BE2C (cell line): ENCODE results near the gene EVA1A.

Experiments
- DNase-seq: peaks from one replicate; pipeline ENCODE4 v3.0.0-alpha.2; 2020
- H3K27me3 ChIP-seq: fragments of 250-450 bp; sonication (Bioruptor Pico); 2 replicates; pipeline ENCODE4 v1.5.1; 2020; ENCODE audit warnings: mild to moderate bottlenecking
- H3K36me3 ChIP-seq: fragments of 250-450 bp; sonication (Bioruptor Pico); 2 replicates; pipeline ENCODE4 v1.5.1; 2020; ENCODE audit warnings: mild to moderate bottlenecking
- H3K4me1 ChIP-seq: fragments of 250-450 bp; sonication (Bioruptor Pico); 2 replicates; pipeline ENCODE4 v1.5.1; 2020
- H3K4me3 ChIP-seq: 2 replicates; pipeline ENCODE4 v1.5.1; 2011; ENCODE audit warnings: low read depth, low read length
- H3K9me3 ChIP-seq: fragments of 250-450 bp; sonication (Bioruptor Pico); 2 replicates; pipeline ENCODE4 v1.5.1; 2020
- TF ChIP-seq, protein P1 (sequence below): IDR thresholded peaks from 2 replicates; pipeline ENCODE4 v1.5.1; 2012; ENCODE audit warnings: mild to moderate bottlenecking, low read depth, low read length

EVA1A gene

DNA sequence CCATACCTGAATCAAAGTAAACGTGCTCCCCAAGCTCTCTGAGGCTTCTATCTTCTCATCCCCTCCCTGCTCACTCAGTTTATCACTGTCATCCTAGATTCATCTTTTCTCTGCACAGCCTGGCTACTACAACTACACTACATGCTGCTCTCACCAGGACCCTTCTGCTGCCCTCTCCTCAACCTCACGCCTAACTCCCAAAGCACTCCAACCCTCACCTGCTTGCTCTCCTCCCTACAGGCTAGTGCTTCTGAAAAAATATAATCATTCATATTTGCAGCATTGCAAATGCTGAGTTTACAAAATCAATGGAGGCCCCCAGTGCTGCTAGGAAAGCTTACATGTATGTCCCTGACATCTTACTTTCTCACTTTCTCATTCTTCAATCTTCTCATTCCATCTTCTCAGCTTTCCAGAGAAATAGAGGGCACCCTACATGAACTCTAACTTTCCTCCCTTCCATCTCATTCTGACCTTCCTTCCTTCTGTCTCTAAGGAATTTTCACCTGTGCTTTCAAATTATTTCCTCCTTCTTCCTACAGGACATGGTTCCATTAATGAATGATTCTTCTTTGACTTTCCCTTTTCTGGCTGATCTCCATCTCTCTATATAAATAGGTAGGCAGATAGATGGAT is 36.3 kb downstream of the EVA1A start:
- Histone ChIP-seq H3K4me1 (no peaks in the 10 kb centered on the region), H3K9me3 (no peaks in the 10 kb centered on the region), H3K36me3 (no peaks in the 10 kb centered on the region), H3K27me3 (no peaks in the 10 kb centered on the region), H3K4me3 (no peak overlapping the region)
- DNase-seq, result no peak
- TF ChIP-seq, protein P1, sequence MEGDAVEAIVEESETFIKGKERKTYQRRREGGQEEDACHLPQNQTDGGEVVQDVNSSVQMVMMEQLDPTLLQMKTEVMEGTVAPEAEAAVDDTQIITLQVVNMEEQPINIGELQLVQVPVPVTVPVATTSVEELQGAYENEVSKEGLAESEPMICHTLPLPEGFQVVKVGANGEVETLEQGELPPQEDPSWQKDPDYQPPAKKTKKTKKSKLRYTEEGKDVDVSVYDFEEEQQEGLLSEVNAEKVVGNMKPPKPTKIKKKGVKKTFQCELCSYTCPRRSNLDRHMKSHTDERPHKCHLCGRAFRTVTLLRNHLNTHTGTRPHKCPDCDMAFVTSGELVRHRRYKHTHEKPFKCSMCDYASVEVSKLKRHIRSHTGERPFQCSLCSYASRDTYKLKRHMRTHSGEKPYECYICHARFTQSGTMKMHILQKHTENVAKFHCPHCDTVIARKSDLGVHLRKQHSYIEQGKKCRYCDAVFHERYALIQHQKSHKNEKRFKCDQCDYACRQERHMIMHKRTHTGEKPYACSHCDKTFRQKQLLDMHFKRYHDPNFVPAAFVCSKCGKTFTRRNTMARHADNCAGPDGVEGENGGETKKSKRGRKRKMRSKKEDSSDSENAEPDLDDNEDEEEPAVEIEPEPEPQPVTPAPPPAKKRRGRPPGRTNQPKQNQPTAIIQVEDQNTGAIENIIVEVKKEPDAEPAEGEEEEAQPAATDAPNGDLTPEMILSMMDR, result no peak

DNA sequence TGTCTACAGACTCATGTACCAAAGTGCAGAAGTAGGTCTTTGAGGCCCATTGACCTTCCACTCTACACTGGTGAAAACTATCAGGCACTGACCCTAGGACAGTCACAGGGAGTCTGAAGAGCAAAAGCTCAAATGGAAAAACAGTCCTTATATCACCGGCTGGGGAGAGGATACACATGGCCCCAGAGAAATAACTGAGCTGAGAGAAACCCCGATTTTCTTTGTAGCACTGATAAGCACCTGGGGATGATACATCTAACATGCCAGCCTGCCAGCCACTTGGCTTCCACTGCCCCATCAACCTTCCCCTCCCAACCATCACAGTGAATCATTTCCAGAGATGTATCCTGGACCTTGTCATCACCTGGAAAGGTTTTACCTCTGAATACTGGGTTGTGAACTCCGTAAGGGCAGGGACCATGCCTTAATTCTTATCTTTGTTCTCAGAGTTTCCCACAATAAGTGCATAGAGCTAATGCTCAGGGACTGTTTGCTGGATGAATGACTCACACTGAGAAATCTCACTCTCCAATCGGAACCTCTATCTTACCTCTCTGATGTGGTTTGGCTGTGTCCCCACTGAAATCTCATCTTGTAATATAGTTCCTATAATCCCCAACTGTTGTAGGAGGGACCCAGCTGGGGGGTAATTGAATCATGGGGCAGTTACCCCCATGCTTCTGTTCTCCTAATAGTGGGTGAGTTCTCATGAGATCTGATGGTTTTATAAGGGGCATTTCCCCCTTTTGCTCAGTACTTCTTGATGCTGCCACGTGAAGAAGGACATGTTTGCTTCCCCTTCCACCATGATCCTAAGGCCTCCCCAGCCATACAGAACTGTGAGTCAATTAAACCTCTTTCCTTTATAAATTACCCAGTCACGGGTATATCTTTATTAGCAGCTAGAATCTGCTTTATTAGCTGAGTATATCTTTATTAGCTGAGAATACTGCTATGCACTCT is 37.1 kb downstream of the EVA1A start:
- no peaks in the 10 kb centered on the region for H3K36me3 ChIP-seq
- H3K9me3 ChIP-seq, result no peaks in the 10 kb centered on the region
- H3K27me3 ChIP-seq, result no peaks in the 10 kb centered on the region
- H3K4me1 ChIP-seq, result no peaks in the 10 kb centered on the region
- TF ChIP-seq, protein P1, result no peak
- no peak for DNase-seq
- no peak overlapping the region for H3K4me3 ChIP-seq

DNA sequence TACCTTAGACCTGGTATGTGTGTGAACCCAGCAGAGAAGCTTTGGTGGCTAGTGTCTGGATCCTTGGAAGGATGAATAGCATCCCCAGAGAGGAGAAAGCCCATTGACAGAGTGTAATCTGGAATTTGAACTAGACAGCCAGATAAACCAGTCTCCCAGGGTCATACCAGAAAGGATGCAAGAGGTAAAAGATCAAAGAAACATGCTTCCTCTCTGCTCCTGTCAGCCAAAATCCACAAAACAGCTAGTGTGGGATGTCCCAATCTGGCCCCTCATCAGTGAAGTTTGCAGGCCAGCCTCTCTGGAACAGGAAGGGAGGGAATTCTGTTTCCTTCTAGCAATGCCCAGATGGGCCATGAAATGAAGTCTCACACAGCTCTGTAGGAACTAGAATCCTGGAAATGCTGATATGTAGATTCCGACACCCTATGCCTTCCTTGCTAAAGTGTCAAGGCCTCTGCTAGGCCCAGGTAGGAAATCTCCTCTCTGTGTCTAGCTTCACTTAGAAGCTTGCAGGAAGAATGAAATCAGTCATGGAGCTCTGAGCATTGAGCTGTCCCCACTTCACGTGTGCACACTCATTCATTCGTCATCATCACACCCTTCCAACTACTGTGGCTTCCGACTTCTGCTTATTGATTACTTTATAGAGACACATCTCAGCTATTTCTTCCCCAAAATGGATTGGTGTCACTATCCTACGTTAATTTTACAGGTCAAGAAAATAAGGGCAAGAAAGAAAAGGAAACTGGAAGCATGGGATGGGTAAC is 38.0 kb downstream of the EVA1A start:
- Histone ChIP-seq H3K4me1 (no peaks in the 10 kb centered on the region), H3K9me3 (no peaks in the 10 kb centered on the region), H3K4me3 (no peak overlapping the region), H3K27me3 (no peaks in the 10 kb centered on the region), H3K36me3 (no peaks in the 10 kb centered on the region)
- TF ChIP-seq, protein P1, result no peak
- no peak for DNase-seq

DNA sequence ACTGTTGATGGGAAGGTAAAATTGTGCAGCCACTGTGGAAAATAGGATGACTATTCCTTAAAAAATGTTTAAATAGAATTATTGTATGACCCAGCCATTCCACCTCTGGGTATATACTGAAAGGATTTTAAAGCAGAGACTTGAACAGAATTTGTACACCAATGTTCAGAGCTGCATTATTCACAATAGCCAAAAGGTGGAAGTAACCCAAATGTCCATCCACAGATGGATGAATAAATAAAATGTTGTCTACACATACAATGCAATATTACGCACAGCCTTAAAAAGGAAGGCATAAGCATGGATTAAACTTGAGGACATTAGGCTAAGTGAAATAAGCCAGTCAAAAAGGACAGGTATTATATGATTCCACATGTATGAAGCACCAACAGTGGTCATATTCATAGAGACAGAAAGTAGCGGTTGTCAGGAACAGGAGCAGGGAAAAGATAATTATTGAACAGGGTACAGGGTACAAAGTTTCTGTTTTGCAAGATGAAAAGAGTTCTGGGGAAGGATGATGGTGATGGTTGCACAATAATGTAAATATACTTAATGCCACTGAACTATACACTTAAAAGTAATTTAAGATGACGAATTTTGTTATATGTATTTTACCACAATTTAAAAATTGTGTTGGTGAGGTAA is 39.4 kb downstream of the EVA1A start:
- H3K36me3 ChIP-seq, result no peaks in the 10 kb centered on the region
- H3K9me3 ChIP-seq, result no peaks in the 10 kb centered on the region
- no peaks in the 10 kb centered on the region for H3K4me1 ChIP-seq
- DNase-seq, result no peak
- H3K27me3 ChIP-seq, result no peaks in the 10 kb centered on the region
- TF ChIP-seq, protein P1, result no peak
- no peak overlapping the region for H3K4me3 ChIP-seq

DNA sequence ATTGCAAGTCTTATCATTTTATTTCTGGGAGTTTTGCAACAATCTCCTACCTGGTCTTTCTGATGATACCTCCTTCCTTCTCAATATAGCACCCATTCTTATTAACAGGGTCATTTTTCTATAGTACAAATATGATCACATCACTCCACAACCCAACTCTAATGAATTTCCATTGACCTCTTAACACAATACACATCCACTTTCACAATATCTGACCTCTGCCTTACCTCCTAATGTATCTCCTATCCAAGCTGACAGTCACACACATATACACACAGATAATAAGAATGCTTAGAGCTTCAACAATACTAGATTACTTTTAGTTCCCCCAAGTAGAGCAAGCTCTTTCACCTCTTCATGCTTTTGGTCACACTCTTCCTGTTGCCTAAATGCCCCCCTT is 40.9 kb downstream of the EVA1A start:
- H3K4me3 ChIP-seq, result no peak overlapping the region
- no peaks in the 10 kb centered on the region for H3K4me1 ChIP-seq
- no peak for DNase-seq
- no peaks in the 10 kb centered on the region for H3K36me3 ChIP-seq
- TF ChIP-seq, protein P1, result no peak
- H3K27me3 ChIP-seq, result no peaks in the 10 kb centered on the region
- no peaks in the 10 kb centered on the region for H3K9me3 ChIP-seq
